Upper lobe of left lung (tissue), 4 donors: ENCODE results near the gene SIRT4.
"Not testable (repeated sequence)": the region's sequence is repeated elsewhere in the genome, so short reads cannot be mapped to it uniquely, and the experiment has no call there.

Source experiments
- CTCF ChIP-seq, 6 experiments: fragments of 450-650 bp in 4 of 6; fragments of 200-600 bp in 2 of 6; sonication (generic) in 2 of 6; IDR thresholded peaks; one replicate each; pipeline ENCODE4 v1.5.1; 2016 to 2019; ENCODE audit warnings: antibody characterized with exemption in 6 of 6
- EP300 ChIP-seq, 4 donors: sonication (generic); formaldehyde crosslinking; IDR thresholded peaks; one replicate each; pipeline ENCODE4 v1.5.1; 2017; ENCODE audit warnings: antibody characterized with exemption in 4 of 4, control low read depth in 2 of 4
- POLR2AphosphoS5 ChIP-seq, 2 donors: sonication (generic); formaldehyde crosslinking; IDR thresholded peaks; one replicate each; pipeline ENCODE4 v1.5.1; 2017; ENCODE audit warnings: antibody characterized with exemption in 2 of 2

GRCh38 chr12:120335447-120335846 is 33.3 kb downstream of the SIRT4 start:
- TF ChIP-seq EP300, POLR2AphosphoS5 (IDR thresholded peaks at IDR 0.05): not testable (repeated sequence)
- TF ChIP-seq CTCF (IDR thresholded peaks at IDR 0.05), result peak; percentile 46 to 72 (median 63)
